Liver (tissue), 9 donors: ENCODE data around the gene CRYBA2. TPM values are rescaled to one million over a fixed set of nuclear protein-coding genes. Genes with fewer than 3 reads are reported as not detected.

Experiments used
- DNase-seq: peaks from one replicate; pipeline ENCODE4 v3.0.0-alpha.2; 2017; ENCODE audit warnings: low spot score
- H3K27ac ChIP-seq, 2 donors: one replicate each; pipeline ENCODE4 v1.7.0; 2013; ENCODE audit warnings: inconsistent platforms in 2 of 2, low read length in 2 of 2, control low read depth in 1 of 2, low read depth in 1 of 2, mild to moderate bottlenecking in 1 of 2
- H3K27me3 ChIP-seq, 4 donors: one replicate each; pipeline versions ENCODE4 v1.6.1 to v1.7.0; 2013; ENCODE audit warnings: low read length in 3 of 4, inconsistent platforms in 1 of 4, mild to moderate bottlenecking in 1 of 4, moderate library complexity in 1 of 4; ENCODE audit not compliant: control insufficient read depth in 4 of 4, insufficient read depth in 4 of 4
- H3K36me3 ChIP-seq, 4 donors: one replicate each; pipeline versions ENCODE4 v1.6.1 to v1.7.0; 2013; ENCODE audit warnings: low read length in 3 of 4, mild to moderate bottlenecking in 3 of 4, low read depth in 1 of 4, moderate library complexity in 1 of 4; ENCODE audit not compliant: control insufficient read depth in 4 of 4, insufficient read depth in 3 of 4
- H3K4me1 ChIP-seq, 4 donors: one replicate each; pipeline versions ENCODE4 v1.6.1 to v1.7.0; 2013; ENCODE audit warnings: low read length in 3 of 4, mild to moderate bottlenecking in 3 of 4, moderate library complexity in 1 of 4; ENCODE audit not compliant: control insufficient read depth in 4 of 4, insufficient read depth in 4 of 4
- H3K4me3 ChIP-seq, 3 donors: one replicate each; pipeline versions ENCODE4 v1.6.1 to v1.7.0; 2013; ENCODE audit warnings: low read length in 3 of 3, control low read depth in 1 of 3, low read depth in 1 of 3, mild to moderate bottlenecking in 1 of 3
- H3K9ac ChIP-seq, 2 donors: one replicate each; pipeline ENCODE4 v1.7.0; 2013; ENCODE audit warnings: low read length in 2 of 2, mild to moderate bottlenecking in 2 of 2, moderate library complexity in 2 of 2, control low read depth in 1 of 2, low read depth in 1 of 2
- H3K9me3 ChIP-seq, 4 donors: one replicate each; pipeline versions ENCODE4 v1.6.1 to v1.7.0; 2013; ENCODE audit warnings: low read length in 3 of 4; ENCODE audit not compliant: control insufficient read depth in 4 of 4
- ATF3 ChIP-seq: IDR thresholded peaks from 2 replicates; pipeline ENCODE4 v1.6.1; 2016; ENCODE audit warnings: antibody characterized with exemption
- CTCF ChIP-seq: fragments of 150-350 bp; IDR thresholded peaks from 2 replicates; pipeline ENCODE4 v1.5.1; 2017; ENCODE audit warnings: improper control_type of control experiment, low read depth, low read length; ENCODE audit not compliant: missing input control
- EGR1 ChIP-seq, 2 donors: IDR thresholded peaks; 2 replicates each; pipeline ENCODE4 v1.6.1; 2016 to 2018; ENCODE audit warnings: antibody characterized with exemption in 2 of 2, low read depth in 2 of 2
- GABPA ChIP-seq, 2 donors: IDR thresholded peaks in 1 of 2; conservative IDR thresholded peaks in 1 of 2; 2 replicates each; pipeline ENCODE4 v1.6.1; 2016; ENCODE audit warnings: antibody characterized with exemption in 2 of 2, mild to moderate bottlenecking in 1 of 2, moderate library complexity in 1 of 2
- HNF4G ChIP-seq: IDR thresholded peaks from 2 replicates; pipeline ENCODE4 v1.6.1; 2016; ENCODE audit warnings: antibody characterized with exemption
- JUND ChIP-seq, 2 donors: IDR thresholded peaks; 2 replicates each; pipeline ENCODE4 v1.6.1; 2016; ENCODE audit warnings: antibody characterized with exemption in 2 of 2
- NR2F2 ChIP-seq: IDR thresholded peaks from 2 replicates; pipeline ENCODE4 v1.6.1; 2016; ENCODE audit warnings: antibody characterized with exemption
- SP1 ChIP-seq: IDR thresholded peaks from 2 replicates; pipeline ENCODE4 v1.6.1; 2018; ENCODE audit warnings: antibody characterized with exemption, mild to moderate bottlenecking
- TAF1 ChIP-seq: conservative IDR thresholded peaks from 2 replicates; pipeline ENCODE4 v1.6.1; 2016; ENCODE audit warnings: antibody characterized with exemption, mild to moderate bottlenecking
- YY1 ChIP-seq: IDR thresholded peaks from 2 replicates; pipeline ENCODE4 v1.6.1; 2016; ENCODE audit warnings: antibody characterized with exemption, mild to moderate bottlenecking
- WGBS: extraction: QIAGEN DNeasy Blood & Tissue Kit; methylation state at CpG from one replicate; pipeline ENCODE4 v1.1.7; 2013; 5-methylcytosine and 5-hydroxymethylcytosine counted together
- polyA plus RNA-seq, 2 donors: library from polyadenylated mRNA; stranded (reverse) in 1 of 2; unstranded in 1 of 2; fragments of 200-250 nt in 1 of 2; fragments of >200 nt in 1 of 2; fragmentation: Nextera tagmentation in 1 of 2; extraction: Ambion mirVana in 1 of 2; gene quantifications; one replicate each; pipeline versions ENCODE4 v1.2.1 to v1.2.3, GENCODE V29; 2013 to 2015
- total RNA-seq, 2 donors: library from RNA; depleted of rRNA; stranded (reverse); fragments of >200 nt; gene quantifications; one replicate each; pipeline ENCODE4 v1.2.3, GENCODE V29; 2014
- TF ChIP-seq, protein P1 (sequence below): IDR thresholded peaks from 2 replicates; pipeline ENCODE4 v1.6.1; 2016; ENCODE audit warnings: antibody characterized with exemption
- donor health status: healthy.
- donor health status: healthy.
- donor health status: healthy.
- donor health status: healthy.
- donor health status: healthy.

CRYBA2 gene
- total and polyA plus RNA-seq, 4 donors, result not detected

DNA sequence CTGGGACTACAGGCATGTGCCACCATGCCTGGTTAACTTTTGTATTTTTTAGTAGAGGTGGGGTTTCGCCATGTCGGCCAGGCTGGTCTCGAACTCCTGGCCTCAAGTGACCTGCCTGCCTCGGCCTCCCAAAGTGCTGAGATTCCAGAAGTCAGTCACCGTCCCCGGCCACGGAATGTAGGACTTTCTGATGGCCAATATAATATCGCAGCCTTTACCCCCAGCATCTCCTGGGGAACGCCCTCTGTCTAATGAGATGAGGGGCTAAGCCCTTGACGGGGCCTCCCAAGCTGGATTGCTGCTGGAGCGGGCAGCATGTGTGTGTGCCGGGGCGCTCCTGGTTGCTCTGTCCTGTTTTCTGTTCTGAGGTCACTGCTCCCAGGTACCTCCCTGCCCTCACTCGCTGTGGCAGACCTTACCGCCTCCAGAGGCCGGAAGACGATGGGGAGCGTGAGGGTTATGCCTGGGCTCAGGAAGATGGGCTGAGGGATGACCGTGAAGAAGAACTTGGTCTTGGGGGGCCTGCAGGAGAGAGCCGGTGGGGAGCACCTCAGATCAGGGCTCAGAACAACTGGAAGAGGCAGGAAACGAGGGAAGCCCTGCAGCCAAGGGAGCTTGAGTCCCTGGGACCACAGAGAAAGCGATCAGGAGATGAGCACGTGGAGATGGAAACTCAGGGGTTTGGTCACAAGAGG is 39.0 kb upstream of the CRYBA2 start (continued):
- TF ChIP-seq, protein P1, sequence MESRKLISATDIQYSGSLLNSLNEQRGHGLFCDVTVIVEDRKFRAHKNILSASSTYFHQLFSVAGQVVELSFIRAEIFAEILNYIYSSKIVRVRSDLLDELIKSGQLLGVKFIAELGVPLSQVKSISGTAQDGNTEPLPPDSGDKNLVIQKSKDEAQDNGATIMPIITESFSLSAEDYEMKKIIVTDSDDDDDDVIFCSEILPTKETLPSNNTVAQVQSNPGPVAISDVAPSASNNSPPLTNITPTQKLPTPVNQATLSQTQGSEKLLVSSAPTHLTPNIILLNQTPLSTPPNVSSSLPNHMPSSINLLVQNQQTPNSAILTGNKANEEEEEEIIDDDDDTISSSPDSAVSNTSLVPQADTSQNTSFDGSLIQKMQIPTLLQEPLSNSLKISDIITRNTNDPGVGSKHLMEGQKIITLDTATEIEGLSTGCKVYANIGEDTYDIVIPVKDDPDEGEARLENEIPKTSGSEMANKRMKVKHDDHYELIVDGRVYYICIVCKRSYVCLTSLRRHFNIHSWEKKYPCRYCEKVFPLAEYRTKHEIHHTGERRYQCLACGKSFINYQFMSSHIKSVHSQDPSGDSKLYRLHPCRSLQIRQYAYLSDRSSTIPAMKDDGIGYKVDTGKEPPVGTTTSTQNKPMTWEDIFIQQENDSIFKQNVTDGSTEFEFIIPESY, result no peak
- no peak for TF ChIP-seq GABPA (IDR thresholded peaks at IDR 0.05 in 1 of 2, conservative IDR thresholded peaks at IDR 0.05 in 1 of 2)
- no peak for TF ChIP-seq YY1
- no peak for TF ChIP-seq NR2F2
- TF ChIP-seq JUND (IDR thresholded peaks at IDR 0.05), result no peak

- no peak for TF ChIP-seq CTCF
- no peak for TF ChIP-seq ATF3
- no peak for TF ChIP-seq TAF1
- TF ChIP-seq HNF4G, result no peak
- TF ChIP-seq SP1, result no peak
- TF ChIP-seq, protein P1, result no peak
- H3K9ac ChIP-seq, result no peak overlapping the region
- no peaks in the 10 kb centered on the region for H3K9me3 ChIP-seq
- no peak overlapping the region for H3K4me3 ChIP-seq
- no peaks in the 10 kb centered on the region for H3K27me3 ChIP-seq
- 85% methylated on average over 21 of the region's 21 CpGs for WGBS
- no peaks in the 10 kb centered on the region for H3K4me1 ChIP-seq
- DNase-seq, result no peak
- H3K27ac ChIP-seq, result no peak overlapping the region
- H3K36me3 ChIP-seq, result no peaks in the 10 kb centered on the region
Measured at GRCh38 chr2:219031005-219031738, 38.0 kb upstream of the CRYBA2 start.

DNA sequence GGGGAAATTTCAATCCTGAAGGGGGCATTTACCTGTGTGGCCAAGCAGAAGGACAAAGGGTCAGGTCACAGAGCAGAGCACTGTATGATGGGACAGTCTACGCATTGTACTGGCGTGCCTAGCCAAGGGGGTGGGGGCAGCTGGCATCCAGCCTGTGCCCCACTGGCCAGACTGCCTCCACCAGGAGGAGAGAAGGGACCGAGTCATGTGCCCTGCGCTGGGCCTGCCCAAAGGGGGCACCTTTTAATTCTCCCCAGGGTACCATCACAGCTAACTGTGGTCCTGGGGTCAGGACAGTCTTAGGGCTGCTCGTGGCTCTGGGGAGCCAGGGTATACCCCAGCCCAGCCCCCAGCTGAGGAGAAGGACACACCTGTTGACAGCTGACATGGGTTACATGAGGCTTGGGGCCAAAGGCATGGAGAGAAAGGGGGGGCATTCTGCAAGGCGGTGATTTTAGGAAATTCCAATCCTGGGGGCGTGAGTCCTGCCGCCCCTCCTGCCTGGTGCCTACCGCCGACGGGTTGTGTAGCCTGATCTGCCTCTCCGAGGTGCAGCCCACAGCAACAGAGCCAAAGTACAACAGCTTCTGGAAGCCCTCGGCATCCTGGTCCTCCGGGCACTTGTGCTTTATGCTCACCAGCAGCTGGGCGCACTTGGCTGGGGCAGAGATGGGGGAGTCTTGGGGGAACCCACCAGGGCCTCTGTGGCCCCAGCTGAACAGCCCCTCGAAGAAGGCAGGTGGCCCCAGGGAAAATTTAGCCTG is 37.1 kb upstream of the CRYBA2 start:
- H3K9me3 ChIP-seq, result no peaks in the 10 kb centered on the region
- no peak overlapping the region for H3K4me3 ChIP-seq
- TF ChIP-seq SP1, result no peak
- no peak for TF ChIP-seq EGR1 (IDR thresholded peaks at IDR 0.05; ENCODE audit: low read depth in 2 of 2)
- no peak for TF ChIP-seq CTCF
- no peaks in the 10 kb centered on the region for H3K27me3 ChIP-seq
- no peak for DNase-seq
- no peaks in the 10 kb centered on the region for H3K4me1 ChIP-seq
- H3K27ac ChIP-seq, result no peak overlapping the region
- H3K9ac ChIP-seq, result no peak overlapping the region
- 70% methylated on average over 16 of the region's 16 CpGs for WGBS
- H3K36me3 ChIP-seq, result no peaks in the 10 kb centered on the region
